ENCODE results near the gene YRDC.

- TF ChIP-seq CTCF (IDR thresholded peaks at IDR 0.05; ENCODE audit: low read depth, low read length, missing input control) (no peak), TAF1 (conservative IDR thresholded peaks at IDR 0.05) (no peak), YY1 (IDR thresholded peaks at IDR 0.05) (no peak), SP1 (IDR thresholded peaks at IDR 0.05) (no peak), RAD21 (IDR thresholded peaks at IDR 0.05) (no peak), ZBTB33 (IDR thresholded peaks at IDR 0.05) (no peak), JUND (IDR thresholded peaks at IDR 0.05) (no peak), MAX (IDR thresholded peaks at IDR 0.05) (no peak), FOXA1 (IDR thresholded peaks at IDR 0.05) (no peak), EGR1 (IDR thresholded peaks at IDR 0.05; ENCODE audit: low read depth in 2 of 2) (no peak), ATF3 (IDR thresholded peaks at IDR 0.05) (no peak), GABPA (IDR thresholded peaks at IDR 0.05 in 1 of 2, conservative IDR thresholded peaks at IDR 0.05 in 1 of 2) (no peak)
These were observed 5.6 kb upstream of the YRDC start for GRCh38 chr1:37813529-37814145.
